Thyroid gland (tissue), 4 donors: Measurements from ENCODE around the gene LRRC8D. TPM values are rescaled to one million over a fixed set of nuclear protein-coding genes. Genes with fewer than 3 reads are reported as not detected.

Source experiments
- DNase-seq, 2 donors: peaks; one replicate each; pipeline ENCODE4 v3.0.0-alpha.2; 2019
- H3K27ac ChIP-seq, 3 donors: fragments of 200-600 bp; sonication (generic); 1 replicate in 2 of 3; 2 replicates in 1 of 3; pipeline ENCODE4 v1.5.1; 2016 to 2019; ENCODE audit warnings: mild to moderate bottlenecking in 1 of 3, moderate library complexity in 1 of 3
- H3K27me3 ChIP-seq: fragments of 200-600 bp; sonication (generic); one replicate; pipeline ENCODE4 v1.5.1; 2019
- H3K36me3 ChIP-seq, 2 donors: fragments of 200-600 bp; sonication (generic); one replicate each; pipeline ENCODE4 v1.5.1; 2016 to 2019
- H3K4me1 ChIP-seq, 2 donors: fragments of 200-600 bp; sonication (generic); one replicate each; pipeline ENCODE4 v1.5.1; 2017 to 2019
- H3K4me3 ChIP-seq, 3 donors: fragments of 200-600 bp; sonication (generic); replicated peaks in 1 of 3; 1 replicate in 2 of 3; 2 replicates in 1 of 3; pipeline ENCODE4 v1.5.1; 2016; ENCODE audit warnings: mild to moderate bottlenecking in 1 of 3
- H3K9me3 ChIP-seq: fragments of 200-600 bp; sonication (generic); one replicate; pipeline ENCODE4 v1.5.1; 2017
- CTCF ChIP-seq, 6 experiments: fragments of 200-600 bp in 3 of 6; fragments of 450-650 bp in 3 of 6; sonication (generic) in 3 of 6; IDR thresholded peaks; one replicate each; pipeline ENCODE4 v1.5.1; 2016 to 2019; ENCODE audit warnings: antibody characterized with exemption in 6 of 6, mild to moderate bottlenecking in 2 of 6, inconsistent platforms in 1 of 6, moderate library complexity in 1 of 6
- POLR2A ChIP-seq, 2 donors: fragments of 450-650 bp; IDR thresholded peaks; one replicate each; pipeline ENCODE4 v1.6.1; 2017; ENCODE audit warnings: antibody characterized with exemption in 2 of 2, mild to moderate bottlenecking in 2 of 2, moderate library complexity in 1 of 2
- WGBS, 2 donors: methylation state at CpG; one replicate each; pipeline ENCODE4 v1.1.5; 2017; 5-methylcytosine and 5-hydroxymethylcytosine counted together
- intact Hi-C: fragments of 100-400 bp; cut with DNase I; formaldehyde crosslinking; loops from one replicate; pipeline ENCODE4 v1.15.1; 2023
- total RNA-seq, 4 donors: library from RNA; depleted of rRNA; stranded (reverse); fragments of >200 nt; gene quantifications; one replicate each; pipeline ENCODE4 v1.2.3, GENCODE V29; 2016

The LRRC8D gene
- total RNA-seq, 4 donors from 2014 or later, result 21.1 to 46.7 (median 35.3) TPM

DNA sequence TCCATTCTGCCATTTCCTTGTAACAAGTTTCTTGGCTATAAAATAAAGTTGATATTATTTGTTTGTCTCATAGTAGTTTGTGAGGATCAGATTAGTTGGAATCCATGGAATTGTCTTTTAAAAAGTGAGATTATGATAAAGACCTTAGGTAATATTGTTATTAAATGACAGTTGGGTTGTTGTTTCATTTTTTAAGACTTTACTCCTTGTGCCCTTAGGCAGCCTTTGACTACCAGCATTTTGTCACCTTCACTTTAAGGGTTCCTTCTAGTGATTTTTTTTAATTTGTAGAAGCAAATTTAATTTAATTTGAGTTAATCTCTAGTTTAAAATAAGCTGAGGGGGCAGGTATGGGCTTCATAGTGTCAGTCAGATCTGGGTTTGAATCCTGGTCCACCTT, 89.4 kb downstream of the LRRC8D start:
- Histone ChIP-seq H3K4me1 (peaks cover 29 to 34% of the 10 kb centered on the region in 2 donors), H3K27me3 (no peaks in the 10 kb centered on the region), H3K9me3 (no peaks in the 10 kb centered on the region), H3K36me3 (no peaks in the 10 kb centered on the region), H3K27ac (peak overlapping the region in 1 of 3 donors; percentile 8), H3K4me3 (no peak overlapping the region)
- no peak for DNase-seq
- intact Hi-C loops, result no loop called here
- TF ChIP-seq CTCF (IDR thresholded peaks at IDR 0.05) (no peak), POLR2A (IDR thresholded peaks at IDR 0.05) (no peak)

DNA sequence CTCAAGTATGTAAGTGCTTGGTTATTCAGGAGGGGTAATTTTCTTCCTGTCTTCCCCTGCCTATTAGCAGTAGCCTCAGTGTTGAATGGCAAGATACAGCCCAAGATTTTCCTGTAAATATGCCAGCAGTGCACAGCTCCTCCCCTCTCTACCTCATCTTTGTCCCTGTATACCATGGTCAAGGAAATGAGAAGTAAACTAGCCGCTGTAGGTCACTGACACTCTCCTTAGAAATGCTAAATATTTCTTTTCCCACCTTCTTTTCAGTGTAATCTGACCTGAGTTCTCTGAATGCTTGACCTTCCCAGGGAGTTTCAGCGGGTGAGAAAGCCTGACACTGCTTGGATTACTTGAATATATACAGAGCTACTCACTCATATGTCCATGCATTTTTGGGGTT, 89.9 kb downstream of the LRRC8D start:
- H3K4me1 ChIP-seq, result peaks cover 25 to 29% of the 10 kb centered on the region in 2 donors
- peak overlapping the region in 1 of 3 donors; percentile 8 for H3K27ac ChIP-seq
- WGBS, 2 donors, result 69 to 76% methylated on average over 2 of the region's 2 CpGs
- TF ChIP-seq POLR2A (IDR thresholded peaks at IDR 0.05) (no peak), CTCF (IDR thresholded peaks at IDR 0.05) (no peak)
- intact Hi-C loops, result no loop called here
- no peaks in the 10 kb centered on the region for H3K36me3 ChIP-seq
- no peak overlapping the region for H3K4me3 ChIP-seq
- no peaks in the 10 kb centered on the region for H3K9me3 ChIP-seq
- no peak for DNase-seq
- no peaks in the 10 kb centered on the region for H3K27me3 ChIP-seq

DNA sequence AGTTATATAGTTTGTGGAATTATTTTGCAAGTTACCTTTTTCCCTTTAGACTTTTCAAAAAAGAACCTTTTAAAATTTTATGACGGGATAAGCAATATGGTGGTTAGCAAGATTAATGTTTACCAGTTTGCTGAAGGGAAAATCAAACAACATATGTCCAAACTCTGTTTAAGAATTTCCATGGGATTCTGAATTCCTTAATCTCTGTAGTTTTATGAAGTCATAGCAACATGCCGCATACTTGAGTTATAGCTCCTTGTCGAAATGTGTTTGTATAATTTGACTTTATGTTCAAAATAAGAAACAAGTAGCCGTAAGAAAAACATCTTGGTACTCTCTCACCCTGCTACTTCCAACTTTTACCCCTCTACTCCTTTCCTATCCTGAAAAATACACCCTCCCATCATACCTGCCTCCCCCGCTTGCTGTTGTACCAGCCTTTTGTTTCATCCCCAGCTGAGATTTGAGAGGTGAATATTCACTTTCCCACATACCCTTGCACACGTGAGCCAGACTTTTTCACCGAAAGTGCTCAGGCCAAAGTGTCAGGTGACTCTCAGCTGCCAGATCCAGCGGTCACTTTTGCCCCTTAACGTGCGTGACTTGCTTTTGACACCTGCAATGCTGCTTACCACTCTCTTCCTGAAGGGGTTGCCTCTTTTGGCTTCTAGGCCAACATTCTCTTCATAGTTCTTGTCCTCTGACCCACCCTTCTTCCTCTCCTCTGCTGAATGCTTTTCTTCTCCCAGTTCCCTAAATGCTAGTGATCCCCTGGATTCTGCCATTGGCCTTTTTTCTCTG, 90.6 kb downstream of the LRRC8D start:
- Histone ChIP-seq H3K36me3 (no peaks in the 10 kb centered on the region), H3K9me3 (no peaks in the 10 kb centered on the region), H3K4me3 (no peak overlapping the region), H3K4me1 (peaks cover 19 to 25% of the 10 kb centered on the region in 2 donors), H3K27me3 (no peaks in the 10 kb centered on the region), H3K27ac (no peak overlapping the region)
- WGBS, 2 donors, result 75 to 86% methylated on average over 10 of the region's 10 CpGs
- TF ChIP-seq POLR2A (IDR thresholded peaks at IDR 0.05) (no peak), CTCF (IDR thresholded peaks at IDR 0.05) (no peak)
- no peak for DNase-seq
- intact Hi-C loops, result no loop called here

DNA sequence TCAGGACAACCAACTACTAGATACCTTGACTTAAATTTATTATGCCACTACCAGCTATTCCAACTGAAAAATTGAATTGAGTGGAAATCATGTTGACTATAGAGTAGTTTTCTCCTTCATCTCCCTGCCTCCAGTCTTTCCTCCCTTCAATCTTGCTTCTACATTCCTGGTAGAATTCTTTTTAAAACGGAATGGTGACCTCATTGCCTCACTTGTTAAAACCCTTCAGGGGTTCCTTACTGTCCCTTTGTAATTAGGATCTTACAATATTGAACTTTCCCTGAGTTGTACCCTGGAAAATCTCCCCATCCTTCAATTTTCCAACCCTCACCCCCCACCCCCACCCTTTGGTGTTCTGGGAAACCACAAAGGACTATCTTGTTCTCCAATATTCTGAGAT, 91.2 kb downstream of the LRRC8D start:
- intact Hi-C loops, result no loop called here
- DNase-seq, result no peak
- TF ChIP-seq CTCF (IDR thresholded peaks at IDR 0.05) (no peak), POLR2A (IDR thresholded peaks at IDR 0.05) (no peak)
- Histone ChIP-seq H3K27ac (no peak overlapping the region), H3K9me3 (no peaks in the 10 kb centered on the region), H3K36me3 (no peaks in the 10 kb centered on the region), H3K4me1 (peaks cover 14 to 21% of the 10 kb centered on the region in 2 donors), H3K4me3 (no peak overlapping the region), H3K27me3 (no peaks in the 10 kb centered on the region)
- WGBS, 2 donors, result 87 to 94% methylated on average over 1 of the region's 1 CpG

GRCh38 chr1:89913353-89914095, 92.7 kb downstream of the LRRC8D start:
- Histone ChIP-seq H3K4me1 (peaks cover 5 to 16% of the 10 kb centered on the region in 2 donors), H3K4me3 (no peak overlapping the region), H3K27ac (no peak overlapping the region), H3K36me3 (no peaks in the 10 kb centered on the region), H3K27me3 (no peaks in the 10 kb centered on the region), H3K9me3 (no peaks in the 10 kb centered on the region)
- TF ChIP-seq POLR2A (IDR thresholded peaks at IDR 0.05) (no peak), CTCF (IDR thresholded peaks at IDR 0.05) (no peak)
- no peak for DNase-seq
- intact Hi-C loops, result no loop called here
- WGBS, 2 donors, result 87 to 93% methylated on average over 4 of the region's 4 CpGs
